Measurements from ENCODE around the gene NUCKS1. TPM values are rescaled to one million over a fixed set of nuclear protein-coding genes. Genes with fewer than 3 reads are reported as not detected.

The NUCKS1 gene, protein sequence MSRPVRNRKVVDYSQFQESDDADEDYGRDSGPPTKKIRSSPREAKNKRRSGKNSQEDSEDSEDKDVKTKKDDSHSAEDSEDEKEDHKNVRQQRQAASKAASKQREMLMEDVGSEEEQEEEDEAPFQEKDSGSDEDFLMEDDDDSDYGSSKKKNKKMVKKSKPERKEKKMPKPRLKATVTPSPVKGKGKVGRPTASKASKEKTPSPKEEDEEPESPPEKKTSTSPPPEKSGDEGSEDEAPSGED
- total RNA-seq = 100 to 1,000 TPM in 1 of 3 donors, 10 to 100 TPM in 2; 84.5 to 107 (median 93.4) TPM

- Mint-ChIP-seq H3K9me3 (no peaks in the 10 kb centered on the region), H3K4me3 (peak within 1 kb of the TSS; percentile 94), H3K27me3 (ENCODE audit: low read depth) (no peaks in the 10 kb centered on the region), H3K4me1 (ENCODE audit: low read depth) (peaks cover 31% of the 10 kb centered on the region), H3K36me3 (ENCODE audit: insufficient read depth) (no peaks in the 10 kb centered on the region)
- DNase-seq (peak; percentile 93), ATAC-seq (peak; percentile 85 to 86)
Observed at GRCh38 chr1:205750138-205751035, at the start of gene NUCKS1. Gene NUCKS1, minus strand, starts transcription at chr1:205750182. Its CDS starts 209 bp downstream, at chr1:205749973.

GRCh38 chr1:205798577-205798976 is 48.6 kb upstream of the NUCKS1 start:
- Mint-ChIP-seq H3K9me3 (no peaks in the 10 kb centered on the region), H3K36me3 (ENCODE audit: insufficient read depth) (peaks cover 33% of the 10 kb centered on the region), H3K4me3 (no peak overlapping the region), H3K27me3 (ENCODE audit: low read depth) (no peaks in the 10 kb centered on the region), H3K4me1 (ENCODE audit: low read depth) (peaks cover under 1% of the 10 kb centered on the region)
- ATAC-seq = no peak
- no peak for DNase-seq

GRCh38 chr1:205797168-205797567 is 47.2 kb upstream of the NUCKS1 start:
- no peak for ATAC-seq
- Mint-ChIP-seq H3K36me3 (ENCODE audit: insufficient read depth) (peaks cover 41% of the 10 kb centered on the region), H3K27me3 (ENCODE audit: low read depth) (no peaks in the 10 kb centered on the region), H3K9me3 (no peaks in the 10 kb centered on the region), H3K4me1 (ENCODE audit: low read depth) (no peaks in the 10 kb centered on the region), H3K4me3 (no peak overlapping the region)
- DNase-seq = no peak

DNA sequence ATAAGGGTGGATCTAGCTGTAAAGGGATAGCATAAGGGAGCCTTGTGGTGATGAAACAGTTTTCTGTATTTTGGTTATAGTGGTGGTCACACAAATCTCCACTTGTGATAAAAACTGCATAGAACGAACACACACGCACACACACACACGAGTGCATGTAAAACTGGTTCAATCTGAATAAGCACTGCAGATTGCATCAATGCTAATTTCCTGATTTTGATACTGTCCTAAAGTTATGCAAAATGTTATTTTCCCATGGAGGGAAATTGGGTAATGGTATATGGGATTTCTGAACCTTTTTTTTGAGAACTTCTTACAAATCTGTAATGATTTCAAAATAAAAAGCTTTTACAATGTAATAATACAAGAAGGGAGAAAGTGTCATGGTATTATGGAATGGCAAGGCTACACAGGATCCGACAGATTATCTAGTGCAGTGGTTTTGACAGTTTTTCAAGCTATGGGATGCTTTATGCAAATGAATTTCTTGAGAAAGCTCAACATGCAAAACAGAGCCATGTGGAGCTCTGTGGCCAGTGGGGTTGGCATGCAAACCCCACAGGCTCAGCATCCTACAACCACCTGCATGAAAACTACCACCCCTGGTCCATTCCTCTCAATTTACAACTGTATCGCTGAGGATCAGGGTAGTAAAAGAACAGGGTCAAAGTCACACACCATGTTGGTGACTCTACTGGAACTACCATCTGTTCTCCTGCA is 44.2 kb upstream of the NUCKS1 start:
- DNase-seq (no peak), ATAC-seq (no peak)
- Mint-ChIP-seq H3K9me3 (no peaks in the 10 kb centered on the region), H3K36me3 (ENCODE audit: insufficient read depth) (peaks cover 47% of the 10 kb centered on the region), H3K4me3 (no peak overlapping the region), H3K4me1 (ENCODE audit: low read depth) (no peaks in the 10 kb centered on the region), H3K27me3 (ENCODE audit: low read depth) (no peaks in the 10 kb centered on the region)

GRCh38 chr1:205792961-205793673 is 43.1 kb upstream of the NUCKS1 start:
- no peaks in the 10 kb centered on the region for H3K4me1 Mint-ChIP-seq (ENCODE audit: low read depth)
- no peak overlapping the region for H3K4me3 Mint-ChIP-seq
- ATAC-seq (no peak), DNase-seq (no peak)
- H3K9me3 Mint-ChIP-seq = no peaks in the 10 kb centered on the region
- H3K36me3 Mint-ChIP-seq (ENCODE audit: insufficient read depth) = peaks cover 40% of the 10 kb centered on the region
- H3K27me3 Mint-ChIP-seq (ENCODE audit: low read depth) = no peaks in the 10 kb centered on the region

DNA sequence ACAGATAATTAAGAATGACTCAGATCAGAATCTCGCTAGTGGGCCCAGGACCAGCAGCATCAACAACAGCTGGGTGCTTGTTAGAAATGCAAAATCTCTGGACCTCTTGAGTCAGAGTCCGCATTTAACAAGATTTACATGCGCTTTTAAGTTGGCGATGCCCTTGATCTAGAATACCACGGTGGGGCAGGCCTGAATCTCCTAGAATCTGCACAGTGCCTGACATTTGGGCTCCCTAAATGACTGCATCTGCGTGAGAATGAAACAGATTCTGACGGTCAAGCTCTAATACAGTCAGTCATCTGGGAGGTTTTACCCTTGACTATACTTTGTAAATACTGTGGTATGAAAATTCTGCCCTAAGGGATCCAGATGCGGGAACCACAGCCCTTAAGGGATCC is 42.5 kb upstream of the NUCKS1 start:
- H3K27me3 Mint-ChIP-seq (ENCODE audit: low read depth) = no peaks in the 10 kb centered on the region
- peaks cover 37% of the 10 kb centered on the region for H3K36me3 Mint-ChIP-seq (ENCODE audit: insufficient read depth)
- DNase-seq (no peak), ATAC-seq (no peak)
- H3K9me3 Mint-ChIP-seq = no peaks in the 10 kb centered on the region
- H3K4me1 Mint-ChIP-seq (ENCODE audit: low read depth) = no peaks in the 10 kb centered on the region
- H3K4me3 Mint-ChIP-seq = no peak overlapping the region

DNA sequence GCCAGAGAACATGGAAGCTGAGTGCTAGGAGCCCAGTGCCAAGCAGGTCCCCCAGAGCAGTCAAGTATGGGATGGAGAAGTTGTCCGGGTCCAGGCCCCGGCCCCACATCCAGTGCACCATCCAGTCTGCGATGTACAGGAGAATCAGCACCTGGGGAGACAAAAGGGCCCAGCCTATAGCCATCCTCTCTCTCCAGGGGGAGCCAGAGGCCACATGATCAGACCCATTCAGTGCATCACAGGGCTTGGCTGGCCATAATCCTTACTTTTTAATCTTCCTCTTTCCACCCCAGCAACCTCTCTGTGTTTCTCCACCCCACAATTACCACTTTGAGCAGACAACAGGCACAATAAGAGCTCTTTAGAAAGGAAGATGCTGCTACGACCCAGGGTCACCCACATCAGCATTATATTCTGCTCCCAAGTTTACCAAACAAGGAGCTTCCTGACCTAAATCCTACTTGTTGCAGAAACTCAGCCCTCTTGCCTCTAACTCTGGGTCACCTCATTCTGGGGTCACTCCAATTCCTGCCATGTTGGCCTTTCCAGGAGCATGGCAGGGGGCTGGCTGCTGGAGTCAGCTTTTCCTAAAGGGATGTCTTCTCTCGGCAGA is 41.7 kb upstream of the NUCKS1 start:
- ATAC-seq = peak; percentile 90 to 91
- Mint-ChIP-seq H3K4me1 (ENCODE audit: low read depth) (no peaks in the 10 kb centered on the region), H3K4me3 (no peak overlapping the region), H3K27me3 (ENCODE audit: low read depth) (no peaks in the 10 kb centered on the region), H3K36me3 (ENCODE audit: insufficient read depth) (peaks cover 31% of the 10 kb centered on the region), H3K9me3 (no peaks in the 10 kb centered on the region)
- peak; percentile 54 for DNase-seq

GRCh38 chr1:205787287-205787916 is 37.4 kb upstream of the NUCKS1 start:
- Mint-ChIP-seq H3K27me3 (ENCODE audit: low read depth) (no peaks in the 10 kb centered on the region), H3K4me1 (ENCODE audit: low read depth) (peaks cover 7% of the 10 kb centered on the region), H3K9me3 (no peaks in the 10 kb centered on the region), H3K4me3 (no peak overlapping the region), H3K36me3 (ENCODE audit: insufficient read depth) (peaks cover 13% of the 10 kb centered on the region)
- ATAC-seq (no peak), DNase-seq (no peak)

- ATAC-seq (no peak), DNase-seq (no peak)
- Mint-ChIP-seq H3K36me3 (ENCODE audit: insufficient read depth) (peaks cover 7% of the 10 kb centered on the region), H3K9me3 (no peaks in the 10 kb centered on the region), H3K4me3 (no peak overlapping the region), H3K27me3 (ENCODE audit: low read depth) (no peaks in the 10 kb centered on the region), H3K4me1 (ENCODE audit: low read depth) (peaks cover 7% of the 10 kb centered on the region)
Observed at GRCh38 chr1:205786601-205787000, 36.6 kb upstream of the NUCKS1 start.

- Mint-ChIP-seq H3K36me3 (ENCODE audit: insufficient read depth) (peaks cover 2% of the 10 kb centered on the region), H3K4me3 (no peak overlapping the region), H3K4me1 (ENCODE audit: low read depth) (peaks cover 7% of the 10 kb centered on the region), H3K9me3 (no peaks in the 10 kb centered on the region), H3K27me3 (ENCODE audit: low read depth) (no peaks in the 10 kb centered on the region)
- ATAC-seq = no peak
- DNase-seq = no peak
Observed at GRCh38 chr1:205785446-205785845, 35.5 kb upstream of the NUCKS1 start.

- Mint-ChIP-seq H3K4me3 (no peak overlapping the region), H3K27me3 (ENCODE audit: low read depth) (no peaks in the 10 kb centered on the region), H3K36me3 (ENCODE audit: insufficient read depth) (no peaks in the 10 kb centered on the region), H3K4me1 (ENCODE audit: low read depth) (peaks cover 7% of the 10 kb centered on the region), H3K9me3 (no peaks in the 10 kb centered on the region)
- ATAC-seq = no peak
- DNase-seq = no peak
Observed at GRCh38 chr1:205783904-205784303, 33.9 kb upstream of the NUCKS1 start.

GRCh38 chr1:205783433-205783795 is 33.4 kb upstream of the NUCKS1 start:
- Mint-ChIP-seq H3K4me1 (ENCODE audit: low read depth) (peaks cover 7% of the 10 kb centered on the region), H3K4me3 (no peak overlapping the region), H3K36me3 (ENCODE audit: insufficient read depth) (no peaks in the 10 kb centered on the region), H3K9me3 (no peaks in the 10 kb centered on the region), H3K27me3 (ENCODE audit: low read depth) (no peaks in the 10 kb centered on the region)
- no peak for DNase-seq
- ATAC-seq = no peak

DNA sequence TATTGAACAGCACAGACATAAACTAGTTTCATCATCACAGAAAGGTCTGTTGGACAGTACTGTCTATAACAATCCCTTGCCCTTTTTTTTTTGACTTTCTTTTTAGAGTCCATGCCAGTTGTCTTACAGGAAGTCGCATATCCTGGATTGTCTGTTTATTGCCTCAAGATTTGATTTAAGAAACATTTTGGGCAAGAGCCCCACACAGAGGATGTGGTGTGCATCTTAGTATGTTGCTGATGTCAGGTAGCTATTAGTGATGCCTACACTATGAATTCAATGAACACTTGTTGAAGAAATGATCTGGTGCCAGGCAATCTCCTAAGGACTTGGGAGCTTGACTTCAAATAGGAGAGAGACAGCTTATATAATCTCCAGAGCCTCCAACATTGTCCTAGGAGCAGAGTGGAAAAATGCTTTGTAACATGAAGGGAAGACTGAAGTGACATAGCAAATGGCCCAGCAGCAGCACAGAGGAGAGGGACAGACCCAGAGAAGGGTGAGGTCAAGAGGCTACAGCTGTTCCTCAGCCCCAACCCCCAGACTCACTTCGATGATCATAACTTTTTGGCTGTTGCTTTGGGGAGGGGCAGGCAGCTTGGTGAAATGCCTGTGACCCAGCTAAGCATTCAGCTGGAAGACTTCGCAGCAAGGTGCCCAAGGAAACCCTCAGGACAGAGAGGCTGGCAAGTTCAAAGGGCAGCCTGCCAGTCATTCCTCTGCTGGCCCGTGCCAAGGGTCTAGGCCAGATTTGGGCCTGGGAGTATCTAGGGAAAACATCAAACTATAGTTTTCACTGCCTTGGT is 32.8 kb upstream of the NUCKS1 start:
- ATAC-seq (no peak), DNase-seq (no peak)
- H3K9me3 Mint-ChIP-seq = no peaks in the 10 kb centered on the region
- no peaks in the 10 kb centered on the region for H3K36me3 Mint-ChIP-seq (ENCODE audit: insufficient read depth)
- H3K27me3 Mint-ChIP-seq (ENCODE audit: low read depth) = no peaks in the 10 kb centered on the region
- peaks cover 7% of the 10 kb centered on the region for H3K4me1 Mint-ChIP-seq (ENCODE audit: low read depth)
- no peak overlapping the region for H3K4me3 Mint-ChIP-seq
